ENCODE data around the gene LZTR1.

DNA sequence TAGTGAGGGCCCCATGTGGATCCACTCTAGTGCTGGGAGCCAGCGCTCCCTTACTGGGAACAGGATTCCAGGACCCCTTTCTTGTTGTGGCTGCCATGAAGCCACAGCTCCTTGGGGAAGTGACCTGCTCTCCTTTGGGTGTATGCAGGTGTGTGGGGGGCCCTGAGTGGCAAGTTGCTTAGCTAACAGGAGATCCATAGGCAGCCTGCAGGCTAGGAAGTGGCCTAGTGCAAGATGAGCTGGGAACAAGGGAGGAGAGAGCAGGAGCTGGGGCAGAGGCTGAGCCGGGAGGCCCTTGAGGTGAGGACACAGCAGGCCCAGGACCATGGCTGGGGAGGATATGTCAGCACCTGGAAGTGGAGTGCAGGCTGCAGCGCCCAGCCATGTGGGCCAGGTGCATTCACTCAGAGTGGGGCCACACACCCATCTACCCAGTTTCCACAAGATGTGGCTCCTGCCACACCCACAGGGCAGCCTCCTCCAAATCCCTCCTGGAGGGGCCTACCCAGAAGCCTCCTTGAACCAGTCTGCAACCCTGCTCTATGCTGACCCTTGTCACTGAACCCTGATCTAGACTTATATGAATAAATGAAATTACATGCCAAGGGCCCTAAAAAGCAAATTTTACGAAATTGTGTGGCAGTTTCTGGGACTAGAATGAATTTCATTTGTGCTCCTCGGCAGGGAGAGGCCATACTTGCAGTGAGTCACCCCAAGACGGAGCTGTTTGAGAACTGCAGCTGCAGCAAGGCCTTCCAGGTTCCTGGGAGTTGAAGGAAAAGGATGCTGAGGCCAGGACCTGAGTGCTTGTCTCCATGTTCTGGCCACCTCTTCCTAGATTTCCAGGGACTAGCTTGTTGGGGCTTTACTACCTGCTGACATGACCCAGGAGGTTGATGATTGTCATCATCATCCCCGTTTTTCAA lies 16.6 kb downstream of the LZTR1 start:
- TF ChIP-seq GATA2 (IDR thresholded peaks at IDR 0.05; ENCODE audit: low read depth, low read length) (no peak), GATA3 (IDR thresholded peaks at IDR 0.05; ENCODE audit: low read depth, low read length) (no peak)

All from SH-SY5Y (cell line).